GM12874 (cell line): ENCODE results near the gene TCEANC2.

Source experiments
- CTCF ChIP-seq: IDR thresholded peaks from 2 replicates; pipeline ENCODE4 v1.5.1; 2011; ENCODE audit warnings: low read depth, mild to moderate bottlenecking, control low read depth, low read length, moderate library complexity; ENCODE audit not compliant: insufficient read depth

The TCEANC2 gene

GRCh38 chr1:54018635-54019034 lies 34.8 kb upstream of the TCEANC2 start:
- no peak for TF ChIP-seq CTCF

DNA sequence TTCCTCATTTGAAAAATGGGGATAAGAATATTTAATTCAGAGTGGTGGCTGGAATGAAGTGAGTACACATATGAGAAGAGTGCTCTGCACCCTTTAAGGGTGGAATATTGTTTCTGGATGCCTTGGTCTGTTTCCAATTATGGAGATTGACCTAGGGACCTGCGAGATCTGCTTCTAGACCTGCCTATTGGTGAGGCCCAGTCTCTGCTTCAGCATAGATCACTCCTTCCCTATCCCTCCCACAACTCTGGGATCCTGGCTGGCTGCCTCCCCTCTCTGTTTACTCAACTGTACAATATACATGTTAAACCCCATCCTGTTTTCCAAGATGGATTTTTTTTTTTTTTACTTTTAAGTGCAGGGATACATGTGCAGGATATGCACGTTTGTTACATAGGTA lies 29.1 kb upstream of the TCEANC2 start:
- TF ChIP-seq CTCF: no peak

DNA sequence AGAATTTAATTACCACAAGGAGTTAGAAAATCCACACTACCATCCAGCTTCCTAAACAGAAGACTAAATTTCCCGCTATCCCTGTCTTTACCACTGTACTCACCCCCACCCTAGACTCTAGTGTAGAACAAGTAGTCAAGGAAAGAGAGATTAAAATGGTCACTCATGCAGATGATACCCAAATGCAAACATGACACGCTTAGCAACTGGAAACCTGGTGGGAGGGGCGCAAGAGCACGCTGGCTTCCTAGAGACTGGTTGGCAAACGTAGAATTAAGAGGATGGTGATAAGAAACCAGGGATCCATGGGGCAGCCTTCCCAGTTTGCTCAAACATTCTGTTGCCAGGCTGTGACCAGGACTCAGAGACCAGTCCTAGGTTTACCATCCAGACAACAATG lies 25.6 kb upstream of the TCEANC2 start:
- TF ChIP-seq CTCF: no peak

DNA sequence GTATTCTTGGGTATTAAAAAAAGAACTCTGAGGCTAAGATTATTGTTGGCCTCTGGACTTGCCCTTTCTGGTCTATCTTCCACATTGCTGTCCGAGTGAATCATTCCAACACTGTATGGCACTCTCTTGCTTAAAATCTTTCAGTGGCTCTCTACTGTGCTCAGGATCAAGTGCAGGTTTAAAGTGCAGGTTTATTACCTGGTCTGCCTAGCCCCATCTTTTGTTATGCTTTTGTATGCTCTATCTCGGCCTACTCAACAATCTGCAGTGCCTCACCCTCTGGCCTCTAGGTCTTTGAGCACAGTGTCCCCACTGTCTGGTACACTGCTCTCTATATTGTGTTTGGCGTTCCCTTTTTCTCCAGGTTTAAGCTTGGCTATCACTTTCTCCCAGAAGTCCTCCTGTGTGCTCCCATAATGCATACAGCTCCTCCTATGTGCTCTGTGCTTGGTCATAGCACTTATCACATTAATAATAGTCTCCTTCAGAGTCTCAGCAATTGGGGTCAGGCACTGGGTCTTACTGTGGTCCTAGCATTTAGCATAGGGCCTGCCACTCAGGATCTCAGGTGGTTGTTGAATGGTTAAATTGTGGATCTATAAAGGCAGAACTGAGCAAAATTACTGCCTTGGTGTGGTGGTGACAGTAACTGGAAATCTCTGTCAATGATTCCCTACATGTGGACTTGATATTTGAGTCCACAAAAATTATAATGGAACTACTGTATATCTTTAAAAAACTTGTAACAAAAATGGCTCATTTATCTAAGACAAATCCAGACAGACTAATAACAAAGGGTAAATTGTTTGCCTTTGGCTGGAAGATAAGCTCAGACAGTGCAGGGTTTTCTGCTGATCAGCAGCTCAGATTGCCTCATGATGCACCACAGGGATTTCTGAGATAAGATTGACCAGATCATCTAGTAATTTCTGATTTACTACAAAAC lies 24.8 kb upstream of the TCEANC2 start:
- TF ChIP-seq CTCF: no peak

GRCh38 chr1:54037476-54037875 lies 15.9 kb upstream of the TCEANC2 start:
- TF ChIP-seq CTCF: no peak

GRCh38 chr1:54041806-54042205 lies 11.6 kb upstream of the TCEANC2 start:
- no peak for TF ChIP-seq CTCF

DNA sequence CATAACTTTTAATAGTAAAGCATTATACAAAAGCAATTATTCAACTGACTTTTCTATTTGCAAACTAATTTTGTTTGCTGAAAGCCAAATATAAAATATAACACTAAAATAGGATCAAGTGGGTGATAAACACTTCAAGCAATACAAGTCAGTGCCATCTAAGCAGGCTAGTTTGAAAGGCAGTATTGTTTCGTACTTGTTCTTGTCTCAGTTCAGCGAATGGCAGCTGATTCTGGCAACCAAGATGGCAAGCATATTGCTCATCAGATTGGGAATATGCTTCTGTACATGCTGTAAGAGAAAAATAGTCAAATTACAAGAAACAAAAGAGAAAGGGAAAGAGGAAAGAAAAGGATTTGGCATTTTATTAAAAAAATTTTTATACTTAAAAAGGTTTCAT lies 7.9 kb upstream of the TCEANC2 start:
- TF ChIP-seq CTCF: no peak
